CD4-positive, alpha-beta T cell treated with Interleukin-4 for 4 hours (primary cell): ENCODE results near the gene TNFRSF14.

Experiments used
- DNase-seq: peaks from one replicate; pipeline ENCODE4 v3.0.0-alpha.2; 2020

Gene TNFRSF14

DNA sequence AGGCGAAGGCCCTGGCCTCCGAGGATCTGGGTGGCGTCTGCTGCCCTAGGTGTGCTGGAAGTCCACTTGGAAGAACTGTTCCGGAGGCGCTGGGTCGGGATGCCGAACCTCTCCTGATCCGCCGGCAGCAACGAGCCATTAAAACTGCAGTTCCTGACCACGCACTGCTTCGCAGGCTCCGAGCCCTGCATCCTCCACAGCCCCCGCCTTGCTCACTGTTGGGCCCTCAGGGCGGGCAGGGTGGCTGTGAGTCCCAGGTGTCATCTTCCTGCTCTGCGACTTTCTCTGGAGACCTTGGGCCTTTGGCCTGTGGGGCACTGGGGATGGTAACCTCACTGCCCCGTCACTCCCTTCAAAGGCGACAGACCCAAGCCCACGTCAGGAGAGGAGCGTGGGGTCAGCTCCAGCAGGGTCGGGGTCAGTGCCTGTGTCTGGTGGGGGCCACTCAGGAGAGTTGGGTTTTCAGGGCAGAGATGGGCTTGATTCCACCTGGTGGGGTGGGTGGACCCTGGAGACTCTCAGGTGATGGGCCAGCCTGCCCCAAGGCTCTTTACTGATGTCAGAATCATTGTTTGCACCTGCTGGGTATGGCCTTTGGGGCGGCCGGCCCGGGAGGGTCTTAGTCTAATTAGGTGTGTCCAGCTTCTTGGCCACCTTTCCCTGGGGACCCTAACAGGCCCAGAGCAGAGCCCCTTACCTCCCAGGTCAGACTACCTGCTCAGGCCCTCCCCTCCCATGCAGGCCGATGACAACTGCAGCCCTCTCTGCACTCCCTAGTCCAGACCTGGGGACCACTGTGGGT lies 33.5 kb downstream of the TNFRSF14 start:
- DNase-seq = no peak

DNA sequence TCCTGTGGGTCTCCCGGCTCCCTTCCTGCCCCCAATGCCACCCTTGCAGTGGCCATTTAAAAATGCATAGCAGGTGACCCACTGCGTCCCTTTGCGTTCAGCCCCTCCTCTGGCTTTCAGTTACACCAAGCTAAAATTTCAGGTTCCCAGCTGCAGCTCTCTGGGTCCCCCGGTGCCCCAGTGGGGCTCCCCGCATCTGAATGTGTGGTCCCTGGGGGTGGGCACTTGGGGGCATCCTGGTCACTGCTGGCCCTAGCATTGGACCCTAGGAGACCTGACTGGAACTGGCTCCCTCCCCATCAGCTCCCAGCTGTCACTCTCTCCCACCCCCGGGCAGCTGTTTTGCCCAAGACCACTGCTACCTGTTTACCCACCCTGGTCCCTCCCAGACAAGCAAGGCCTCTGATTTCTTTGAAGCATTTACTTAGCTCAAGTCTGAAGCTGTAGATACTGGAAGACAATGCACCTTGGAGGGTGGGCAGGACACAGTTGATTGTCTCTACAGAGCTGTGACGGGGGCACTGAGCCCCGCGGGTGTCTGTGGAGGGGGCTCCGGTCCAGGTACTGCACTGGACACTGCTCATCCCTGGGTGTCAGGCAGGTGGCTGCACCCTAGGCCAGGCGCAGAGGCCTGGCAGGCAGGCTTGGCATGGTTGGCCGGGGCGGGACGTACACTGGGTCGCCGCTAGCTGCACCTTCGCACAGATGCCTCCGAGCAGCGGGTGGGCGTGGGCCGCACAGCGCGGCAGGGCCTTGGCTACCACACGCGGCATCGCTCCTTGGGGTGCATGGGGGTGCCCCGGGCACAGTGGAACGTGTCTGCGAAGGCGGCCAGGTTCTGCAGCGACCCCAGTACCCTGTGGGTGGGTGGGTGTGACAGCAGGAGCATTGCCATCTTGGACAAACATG lies 34.3 kb downstream of the TNFRSF14 start:
- no peak for DNase-seq

DNA sequence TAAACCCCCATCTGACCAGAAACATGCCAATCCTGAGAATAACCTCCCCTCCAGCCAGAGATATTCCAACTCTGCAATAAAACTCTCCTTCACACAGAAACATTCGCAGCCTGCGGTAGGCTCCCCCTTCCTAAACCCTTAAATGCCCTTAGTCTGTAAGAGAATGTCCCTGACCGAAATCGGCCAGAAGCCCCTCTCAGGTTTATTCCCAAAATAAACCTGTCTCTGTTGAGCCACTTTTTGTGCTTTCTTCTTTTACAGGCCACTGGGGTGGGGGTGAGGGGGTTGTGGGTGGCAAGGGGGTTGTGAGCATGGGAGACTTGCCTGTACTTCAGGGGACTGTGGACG lies 35.0 kb downstream of the TNFRSF14 start:
- DNase-seq = no peak

DNA sequence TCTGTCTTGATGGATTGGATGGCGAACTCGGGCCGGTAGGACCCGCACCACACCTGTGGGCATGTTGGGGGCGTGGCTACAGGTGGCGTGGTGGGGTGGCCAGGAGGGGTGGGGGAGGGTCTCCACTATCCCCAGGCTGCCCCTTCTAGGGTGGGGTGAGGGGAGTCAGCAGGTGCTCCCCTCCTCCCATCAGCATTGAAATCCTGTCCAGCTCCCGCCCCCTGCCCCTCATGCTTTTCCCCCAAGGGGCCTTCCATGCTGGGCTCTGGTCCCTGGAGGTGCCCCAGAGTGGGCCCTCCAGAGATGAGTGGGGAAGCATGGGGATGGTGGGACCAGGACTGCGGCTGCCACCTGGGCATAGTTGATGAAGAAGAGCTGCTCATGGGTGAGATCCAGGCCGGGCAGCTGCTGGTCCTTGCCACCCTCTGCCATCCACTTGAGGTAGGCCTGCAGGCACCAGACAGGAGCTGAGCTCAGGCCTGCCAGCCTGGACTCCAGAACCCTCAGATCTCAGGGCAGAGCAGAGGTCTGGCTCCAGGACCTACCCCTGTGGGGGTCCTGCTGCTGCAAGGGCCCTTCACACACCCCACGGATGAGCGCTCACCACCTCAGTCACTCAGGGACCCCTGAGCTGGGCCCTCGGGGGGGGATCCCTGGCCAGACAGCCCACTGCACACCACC lies 35.5 kb downstream of the TNFRSF14 start:
- DNase-seq = no peak

DNA sequence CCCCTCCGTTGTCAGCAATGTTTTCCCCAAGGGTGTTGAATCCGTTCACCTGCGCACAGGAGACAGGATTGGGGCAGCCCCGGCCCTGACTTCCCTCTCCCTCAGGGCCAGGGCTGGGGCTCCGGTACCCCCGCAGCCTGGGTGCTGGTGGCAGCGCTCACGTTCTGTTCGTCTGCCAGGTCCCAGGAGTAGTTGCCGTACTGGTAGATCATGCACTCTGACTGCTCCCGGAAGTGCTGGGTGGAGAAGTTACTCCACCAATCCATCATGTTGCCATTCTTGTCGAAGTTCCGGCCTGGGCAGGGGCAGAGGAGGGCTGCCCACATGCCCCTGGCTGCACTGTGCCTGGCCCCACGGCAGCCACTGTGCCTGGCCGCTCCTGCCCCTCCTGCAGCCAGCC lies 36.5 kb downstream of the TNFRSF14 start:
- DNase-seq = no peak

DNA sequence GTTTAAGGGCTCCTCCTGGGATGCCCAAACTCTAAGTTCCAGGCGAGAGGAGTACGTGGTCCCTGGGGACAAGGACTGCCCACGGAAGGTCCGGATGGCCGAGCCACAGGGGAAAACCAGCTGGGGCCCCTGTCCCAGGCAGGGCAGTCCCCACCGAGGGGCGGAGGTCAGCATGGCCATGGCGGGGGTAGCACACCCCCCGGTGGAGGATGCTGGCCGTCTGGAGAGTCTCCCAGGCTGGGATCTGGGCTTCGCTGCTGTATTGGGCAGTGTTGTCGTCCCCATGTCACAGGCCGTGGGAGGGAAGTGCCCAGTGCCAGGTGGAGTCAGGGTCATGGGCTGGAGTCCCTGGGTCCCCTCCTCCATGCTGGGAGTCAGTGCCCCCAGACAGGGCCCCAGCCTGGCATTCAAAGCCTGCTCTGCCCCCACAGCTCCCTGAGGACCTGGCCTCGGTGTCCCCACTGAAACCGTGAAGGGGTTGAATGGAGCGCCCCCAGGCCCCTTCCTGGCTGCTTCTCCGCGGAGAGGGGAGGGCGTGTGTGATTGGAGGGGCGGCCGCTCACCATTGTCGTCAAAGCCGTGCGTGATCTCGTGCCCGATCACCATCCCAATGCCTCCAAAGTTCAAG lies 37.2 kb downstream of the TNFRSF14 start:
- no peak for DNase-seq

DNA sequence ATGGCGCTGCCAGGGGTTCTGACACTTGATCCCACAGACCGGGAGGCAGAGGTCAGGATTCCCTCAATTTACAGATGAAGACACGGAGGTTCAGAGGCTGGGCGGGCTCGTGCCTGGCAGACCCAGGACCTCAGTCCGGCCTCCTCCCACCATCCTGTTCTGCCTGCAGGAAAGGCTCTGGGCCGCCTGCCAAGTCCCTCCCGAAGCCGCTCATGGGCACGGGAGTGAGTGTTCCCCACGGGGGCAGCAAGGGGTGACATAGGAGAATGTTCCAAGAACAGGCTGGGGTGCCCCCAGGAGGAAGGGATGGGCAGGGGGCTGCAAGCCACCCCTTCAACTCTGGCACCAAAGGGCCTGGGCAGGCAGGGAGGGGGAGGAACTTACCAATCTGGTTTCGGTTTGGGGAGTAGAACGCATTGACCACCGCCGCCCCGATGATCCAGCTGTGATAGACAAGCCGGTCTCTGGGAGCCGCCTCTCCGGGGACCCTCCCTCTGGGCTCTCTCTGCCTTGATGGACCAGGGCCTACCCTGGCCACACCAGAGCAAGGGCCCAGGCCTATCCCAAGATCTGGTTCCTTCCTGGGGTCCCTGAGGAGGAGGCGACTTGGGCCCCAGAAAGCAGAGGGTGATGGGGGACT lies 38.0 kb downstream of the TNFRSF14 start:
- no peak for DNase-seq

DNA sequence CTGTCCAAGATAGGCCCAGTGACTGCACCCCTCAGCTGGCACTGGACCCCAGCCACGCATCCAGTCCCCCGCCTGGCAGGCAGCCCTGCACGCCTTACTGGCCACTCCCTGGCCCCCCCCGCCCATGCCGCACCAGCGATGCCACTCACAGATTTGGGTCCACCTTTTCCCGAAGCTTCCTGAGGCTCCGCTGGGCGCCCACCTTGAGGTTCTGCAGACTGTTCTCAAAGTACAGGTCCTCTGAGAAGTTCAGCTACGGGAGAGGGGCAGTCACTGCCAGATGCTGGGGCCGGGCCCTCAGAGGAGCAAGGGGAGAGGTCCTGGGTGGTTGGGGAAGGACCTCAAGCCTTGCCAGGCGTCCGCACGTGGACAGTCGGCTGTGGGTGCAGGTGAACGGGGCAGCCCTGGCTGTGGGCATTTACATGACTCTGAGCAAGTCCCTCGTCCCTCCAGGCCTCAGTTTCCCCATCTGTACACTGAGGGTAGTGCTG lies 38.5 kb downstream of the TNFRSF14 start:
- no peak for DNase-seq

DNA sequence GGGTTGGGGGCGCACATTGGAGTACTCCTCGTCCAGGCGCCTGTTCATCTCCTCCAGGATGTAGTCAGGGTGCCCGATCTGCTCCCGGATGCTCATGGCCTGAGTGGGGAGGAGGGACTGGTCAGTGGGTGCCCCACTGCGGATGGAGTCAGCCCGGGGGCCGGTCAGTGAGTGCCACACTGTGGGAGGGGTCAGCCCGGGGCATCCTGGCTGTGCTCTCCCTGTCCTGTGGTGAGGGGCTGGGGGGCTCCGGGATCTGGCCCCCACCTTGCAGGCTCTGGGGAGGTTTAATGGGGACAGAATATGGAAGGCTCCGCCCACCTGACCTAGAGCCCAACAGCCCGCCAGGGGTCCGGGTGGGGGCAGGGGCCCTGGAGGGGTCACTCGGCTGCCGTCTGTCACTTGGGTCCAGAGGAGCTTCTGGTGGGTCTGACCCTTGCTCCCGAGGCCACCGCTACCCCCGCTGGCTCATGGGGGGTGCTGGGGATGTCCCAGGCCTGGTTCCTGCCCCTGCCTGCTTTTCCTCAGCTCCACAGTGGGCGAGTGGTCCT lies 39.2 kb downstream of the TNFRSF14 start:
- DNase-seq = no peak

DNA sequence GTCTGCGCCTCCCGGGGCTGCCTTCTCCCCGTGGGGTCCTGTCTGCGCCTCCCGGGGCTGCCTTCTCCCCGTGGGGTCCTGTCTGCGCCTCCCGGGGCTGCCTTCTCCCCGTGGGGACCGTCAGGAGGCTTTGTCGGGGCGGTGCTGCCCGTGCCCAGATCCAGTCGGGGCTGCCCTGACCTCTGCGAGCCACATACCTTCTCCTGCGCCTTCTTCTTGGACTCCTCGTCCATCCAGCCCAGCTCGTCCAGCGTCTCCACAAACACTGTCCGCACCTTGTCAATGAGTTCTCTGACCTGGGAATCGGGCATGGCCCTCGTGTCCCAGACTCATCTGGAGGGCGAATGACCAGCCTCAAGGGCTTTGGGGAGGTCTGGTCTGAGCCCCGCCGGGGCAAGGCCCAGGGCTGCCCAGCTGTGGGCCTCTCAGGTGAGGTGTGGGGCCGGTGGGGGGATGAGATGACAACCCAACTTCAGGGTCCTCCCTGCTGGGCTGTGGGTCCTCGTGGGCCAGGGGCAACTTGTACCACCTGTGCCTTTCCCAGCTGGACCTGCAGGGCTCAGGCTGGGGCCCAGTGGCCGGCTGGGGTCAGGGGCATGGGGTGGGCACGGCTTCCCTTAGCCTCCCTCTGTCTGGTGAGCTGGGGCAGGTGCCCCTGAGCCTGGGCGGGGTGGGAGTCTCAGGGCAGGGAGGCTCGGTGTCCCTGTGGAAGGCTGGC lies 39.8 kb downstream of the TNFRSF14 start:
- no peak for DNase-seq

DNA sequence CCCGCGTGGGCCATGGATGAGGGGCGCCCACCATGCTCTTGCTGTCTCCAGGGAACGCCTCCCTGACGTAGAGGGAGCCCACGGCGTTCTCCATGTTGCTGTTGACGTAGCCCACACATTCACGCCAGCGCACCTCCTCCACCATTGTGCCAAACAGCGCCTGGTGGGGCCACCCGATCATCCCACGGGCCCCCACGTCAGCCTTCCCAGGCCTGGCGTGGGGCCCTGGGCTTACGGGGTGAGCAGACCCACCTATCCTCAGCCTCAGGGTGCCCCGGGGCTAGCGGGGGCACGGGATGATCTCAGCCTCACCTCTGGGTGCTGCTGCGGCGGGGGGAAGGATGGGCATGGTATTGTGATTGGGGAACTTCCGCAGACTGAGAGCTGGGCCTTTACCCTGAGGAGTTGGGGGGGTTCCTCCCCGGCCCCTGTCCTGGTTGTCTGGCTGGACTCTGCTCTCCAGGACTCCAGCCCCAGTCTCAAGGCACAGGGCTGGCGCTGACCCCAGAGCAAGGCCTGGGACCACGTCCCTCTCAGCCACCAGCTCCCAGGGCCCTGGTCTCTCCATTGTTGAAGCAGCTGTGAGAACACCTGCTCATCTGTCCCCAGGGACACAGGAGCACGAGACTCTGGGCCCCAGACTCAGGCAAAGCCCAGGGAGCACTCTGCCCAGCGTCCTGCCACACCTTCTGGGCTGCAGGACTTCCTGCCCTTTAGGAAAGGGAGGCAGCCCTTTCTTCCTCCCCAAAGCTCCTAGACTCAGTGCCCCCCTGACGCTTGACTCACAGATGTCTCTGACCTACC lies 40.6 kb downstream of the TNFRSF14 start:
- no peak for DNase-seq

DNA sequence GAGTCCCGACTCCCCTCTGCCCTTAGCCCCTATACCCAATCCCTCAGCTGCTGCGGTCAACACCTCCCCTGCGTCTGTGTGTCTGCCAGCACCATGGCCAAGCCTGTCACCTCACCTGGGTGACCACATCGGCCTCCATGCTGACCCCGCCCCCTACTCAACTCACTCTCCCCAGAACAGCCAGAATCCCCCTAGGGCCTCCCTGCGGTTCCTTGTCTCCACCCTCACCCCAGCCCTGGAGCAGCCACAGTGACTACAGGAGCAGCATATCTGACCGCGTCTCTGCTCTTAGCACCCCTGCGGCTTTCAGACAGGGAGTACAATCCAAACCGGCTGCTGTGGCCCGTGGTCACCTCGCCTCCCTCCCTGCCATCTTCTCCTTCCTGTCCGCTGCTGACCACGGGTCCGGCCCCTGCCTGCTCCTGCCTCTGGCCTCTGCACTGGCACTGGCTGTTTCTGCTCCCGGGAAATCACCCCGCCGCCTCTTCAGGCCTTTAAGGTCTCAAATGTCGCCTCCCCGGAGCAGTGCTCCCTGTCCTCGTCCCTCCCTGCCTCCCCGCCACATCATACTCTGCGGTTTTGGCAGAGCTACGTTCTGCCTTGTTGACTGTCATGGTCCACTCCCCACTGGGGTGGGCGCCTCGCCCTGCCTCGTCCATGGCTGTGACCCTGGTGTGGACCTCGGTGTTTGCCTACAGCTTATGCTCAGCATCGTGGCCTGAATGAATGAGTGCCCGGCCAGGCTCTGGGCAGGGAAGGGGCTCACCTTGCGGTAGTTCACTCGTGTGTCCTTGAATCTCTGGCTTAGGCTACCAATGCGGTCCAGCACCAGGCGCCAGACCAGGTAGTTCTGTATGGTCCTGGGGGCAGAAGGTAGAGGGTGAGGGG lies 41.5 kb downstream of the TNFRSF14 start:
- DNase-seq = no peak

DNA sequence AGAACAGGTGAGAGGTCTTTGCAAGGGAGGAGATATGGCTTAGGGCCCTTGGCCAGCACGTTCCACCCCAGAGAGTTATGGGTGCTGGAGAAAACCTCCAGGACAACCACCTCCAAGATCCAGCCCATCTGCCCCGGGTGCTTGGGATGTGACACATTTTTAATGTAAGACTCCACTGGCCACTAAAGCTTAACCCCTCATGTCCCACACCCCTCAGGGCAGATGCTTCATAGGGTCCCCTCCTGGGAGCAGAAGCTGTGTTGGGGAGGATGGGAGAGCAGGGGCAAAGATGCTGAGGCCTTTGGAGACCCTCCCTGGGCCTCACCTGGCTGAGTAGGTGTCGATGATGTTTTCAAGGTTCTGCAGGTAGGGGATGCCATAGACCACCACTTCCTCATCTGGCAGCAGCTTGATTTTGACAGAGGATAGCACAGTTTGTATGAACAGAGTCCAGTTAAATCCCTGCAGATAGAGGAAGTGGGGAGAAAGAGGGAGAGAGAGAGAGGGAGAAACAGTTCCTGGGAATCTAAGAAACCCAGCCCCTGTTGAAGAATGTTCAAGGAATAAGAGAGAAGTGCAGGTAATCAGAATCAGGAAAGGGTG lies 42.3 kb downstream of the TNFRSF14 start:
- no peak for DNase-seq

DNA sequence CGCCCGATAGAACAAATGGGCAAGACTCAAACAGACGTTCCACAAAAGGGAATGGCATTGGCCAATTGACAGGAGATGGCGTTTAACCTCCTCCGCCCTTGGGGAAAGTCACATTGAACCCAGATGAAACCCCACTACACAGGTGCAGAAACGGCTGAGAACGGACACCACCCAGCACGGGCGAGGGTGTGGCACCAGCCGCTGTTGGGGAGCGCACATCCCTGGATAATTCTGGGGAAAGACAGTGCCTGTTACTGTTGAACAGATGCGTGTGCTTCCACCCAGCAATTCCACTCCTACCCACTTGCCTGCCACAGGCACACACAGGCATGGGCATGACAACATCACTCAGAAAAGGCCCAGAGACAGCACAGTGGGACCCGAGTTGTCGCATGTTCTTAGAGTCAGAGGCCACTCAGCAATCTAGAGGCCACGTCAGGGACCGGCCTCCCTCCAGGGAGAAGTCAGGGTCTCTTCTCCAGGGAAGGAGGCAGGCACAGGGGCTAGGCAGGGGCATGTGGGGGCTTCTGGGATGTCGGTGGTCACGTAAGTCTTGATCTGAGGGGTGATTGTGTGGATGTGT lies 45.6 kb downstream of the TNFRSF14 start:
- no peak for DNase-seq

DNA sequence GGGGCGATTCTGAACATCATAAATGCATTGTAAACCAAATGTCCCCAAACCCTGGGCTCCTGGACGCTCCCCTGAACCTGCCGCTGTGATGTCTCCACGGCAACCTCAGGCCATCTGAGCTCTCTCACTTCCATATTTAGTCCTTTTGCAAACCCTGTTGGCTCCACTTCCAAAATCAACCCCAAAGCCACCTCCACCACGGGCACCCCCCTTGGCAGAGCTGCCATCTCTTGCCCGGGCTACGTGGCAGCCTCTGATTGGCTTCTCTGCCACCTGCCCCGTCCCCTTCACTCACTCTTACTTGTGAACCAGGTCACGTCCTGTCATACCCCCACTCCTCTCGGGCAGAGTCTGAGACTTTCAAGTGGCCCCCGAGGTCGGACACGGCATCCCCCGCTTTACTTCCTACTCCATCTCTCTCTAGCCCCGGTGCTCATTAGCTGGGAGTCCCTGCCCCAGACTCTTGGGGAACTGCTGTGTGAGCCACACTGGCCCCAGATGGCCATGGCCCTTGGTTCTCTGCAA lies 46.2 kb downstream of the TNFRSF14 start:
- no peak for DNase-seq

DNA sequence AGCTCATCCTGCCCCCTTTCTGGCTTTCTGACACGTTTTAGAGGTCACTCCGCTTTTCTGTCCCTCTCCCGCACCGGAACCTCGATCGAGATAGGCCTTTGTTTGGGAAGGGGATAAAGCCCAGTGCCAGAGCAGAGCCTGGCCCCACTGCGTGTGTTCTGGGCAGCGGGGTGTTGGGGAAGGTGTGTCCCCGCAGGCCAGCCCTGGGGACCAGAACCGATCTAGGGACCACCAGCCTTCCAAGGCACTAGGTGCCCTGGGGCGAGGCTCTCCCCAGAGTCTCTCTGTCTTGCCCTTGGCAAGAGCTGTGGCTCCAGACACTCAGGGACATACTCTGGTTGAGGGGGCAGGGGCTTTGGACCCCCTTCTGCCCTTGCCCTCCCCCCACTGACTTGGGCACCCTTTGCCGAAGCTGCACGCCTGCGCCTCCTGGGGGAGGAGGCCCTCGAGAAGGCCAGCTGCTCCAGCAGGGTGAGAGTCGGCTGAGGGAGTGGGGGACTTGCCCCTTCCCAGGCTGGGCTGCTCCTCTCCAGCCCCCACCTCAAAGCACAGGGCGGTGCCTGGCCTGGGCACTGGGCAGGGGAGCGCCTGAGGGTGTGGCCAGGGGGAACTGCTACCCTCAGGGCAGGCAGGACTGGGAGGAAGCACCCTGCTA lies 46.8 kb downstream of the TNFRSF14 start:
- no peak for DNase-seq

DNA sequence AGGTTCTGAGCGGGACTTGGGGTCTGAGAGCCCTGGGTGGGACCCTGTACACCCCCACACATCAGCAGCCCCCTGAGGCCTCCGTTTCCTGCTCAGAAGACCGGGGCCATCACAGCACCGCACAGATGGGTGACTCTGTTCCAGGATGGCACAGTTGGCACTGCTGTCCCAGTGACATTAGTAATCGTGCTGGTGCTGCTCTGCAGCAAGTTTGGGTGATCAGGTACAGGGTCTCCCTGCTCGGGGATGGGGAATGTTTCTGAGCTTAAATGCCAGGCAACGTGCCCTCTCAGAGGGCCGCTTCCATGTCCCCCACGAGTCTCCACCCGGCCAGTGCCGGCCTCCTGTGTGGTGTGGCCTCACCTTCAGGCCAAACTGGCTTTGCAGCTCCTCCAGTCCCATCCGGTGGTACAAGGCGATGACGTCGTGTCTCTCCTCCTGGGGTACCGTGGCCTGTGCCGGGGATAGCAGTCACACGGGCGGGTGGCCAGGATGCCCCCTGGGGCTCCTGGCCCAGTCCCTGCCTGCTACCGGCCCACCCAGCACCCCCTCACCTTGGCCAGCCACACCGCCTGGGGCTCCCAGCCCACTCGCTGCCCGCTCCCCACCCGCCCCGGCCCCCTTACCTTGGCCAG lies 47.5 kb downstream of the TNFRSF14 start:
- no peak for DNase-seq
